ENCODE measurements around the gene OTOG.

The OTOG gene

GRCh38 chr11:17521106-17521900, 25.8 kb upstream of the OTOG start:
- Histone ChIP-seq H3K9me2 (replicated peaks; ENCODE audit: control insufficient read depth, low read length) (no peaks in the 10 kb centered on the region), H3K27ac (ENCODE audit: low read depth, low read length) (no peak overlapping the region)

GRCh38 chr11:17522655-17523054, 24.4 kb upstream of the OTOG start:
- Histone ChIP-seq H4K20me1 (ENCODE audit: control insufficient read depth, insufficient read depth, low read depth, low read length) (no peaks in the 10 kb centered on the region), H3K4me2 (ENCODE audit: low read length) (no peak overlapping the region), H3K4me3 (ENCODE audit: low read length) (no peak overlapping the region), H3K79me2 (ENCODE audit: control insufficient read depth, low read length) (no peaks in the 10 kb centered on the region), H3K27me3 (ENCODE audit: control insufficient read depth, low read length) (no peaks in the 10 kb centered on the region; the same call in 1 of the 2 replicates), H3K9me2 (replicated peaks; ENCODE audit: control insufficient read depth, low read length) (no peaks in the 10 kb centered on the region), H3F3A (ENCODE audit: control insufficient read depth, insufficient read depth) (no peaks in the 10 kb centered on the region), H3K9me3 (ENCODE audit: control insufficient read depth, insufficient read depth, low read length) (no peaks in the 10 kb centered on the region), H3K27ac (ENCODE audit: low read depth, low read length) (no peak overlapping the region), H3K4me1 (ENCODE audit: control insufficient read depth, low read length) (no peaks in the 10 kb centered on the region), H3K36me3 (ENCODE audit: control insufficient read depth, low read length) (no peaks in the 10 kb centered on the region)
- TF ChIP-seq, protein P1, sequence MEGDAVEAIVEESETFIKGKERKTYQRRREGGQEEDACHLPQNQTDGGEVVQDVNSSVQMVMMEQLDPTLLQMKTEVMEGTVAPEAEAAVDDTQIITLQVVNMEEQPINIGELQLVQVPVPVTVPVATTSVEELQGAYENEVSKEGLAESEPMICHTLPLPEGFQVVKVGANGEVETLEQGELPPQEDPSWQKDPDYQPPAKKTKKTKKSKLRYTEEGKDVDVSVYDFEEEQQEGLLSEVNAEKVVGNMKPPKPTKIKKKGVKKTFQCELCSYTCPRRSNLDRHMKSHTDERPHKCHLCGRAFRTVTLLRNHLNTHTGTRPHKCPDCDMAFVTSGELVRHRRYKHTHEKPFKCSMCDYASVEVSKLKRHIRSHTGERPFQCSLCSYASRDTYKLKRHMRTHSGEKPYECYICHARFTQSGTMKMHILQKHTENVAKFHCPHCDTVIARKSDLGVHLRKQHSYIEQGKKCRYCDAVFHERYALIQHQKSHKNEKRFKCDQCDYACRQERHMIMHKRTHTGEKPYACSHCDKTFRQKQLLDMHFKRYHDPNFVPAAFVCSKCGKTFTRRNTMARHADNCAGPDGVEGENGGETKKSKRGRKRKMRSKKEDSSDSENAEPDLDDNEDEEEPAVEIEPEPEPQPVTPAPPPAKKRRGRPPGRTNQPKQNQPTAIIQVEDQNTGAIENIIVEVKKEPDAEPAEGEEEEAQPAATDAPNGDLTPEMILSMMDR (IDR thresholded peaks at IDR 0.05; ENCODE audit: low read depth, low read length, poor library complexity, severe bottlenecking) = no peak
- TF ChIP-seq EZH2phosphoT487 (IDR thresholded peaks at IDR 0.05; ENCODE audit: borderline replicate concordance, low read length) = no peak

More at GRCh38 chr11:17521106-17521900, 25.8 kb upstream of the OTOG start:
- Histone ChIP-seq H3K27me3 (ENCODE audit: control insufficient read depth, low read length) (no peaks in the 10 kb centered on the region; the same call in 1 of the 2 replicates), H4K20me1 (ENCODE audit: control insufficient read depth, insufficient read depth, low read depth, low read length) (no peaks in the 10 kb centered on the region), H3K4me2 (ENCODE audit: low read length) (no peak overlapping the region), H3K36me3 (ENCODE audit: control insufficient read depth, low read length) (no peaks in the 10 kb centered on the region), H3K4me1 (ENCODE audit: control insufficient read depth, low read length) (no peaks in the 10 kb centered on the region), H3K9me3 (ENCODE audit: control insufficient read depth, insufficient read depth, low read length) (no peaks in the 10 kb centered on the region), H3K79me2 (ENCODE audit: control insufficient read depth, low read length) (no peaks in the 10 kb centered on the region), H3K4me3 (ENCODE audit: low read length) (no peak overlapping the region), H3F3A (ENCODE audit: control insufficient read depth, insufficient read depth) (no peaks in the 10 kb centered on the region)
- TF ChIP-seq, protein P1 (IDR thresholded peaks at IDR 0.05; ENCODE audit: low read depth, low read length, poor library complexity, severe bottlenecking) = no peak
- TF ChIP-seq EZH2phosphoT487 (IDR thresholded peaks at IDR 0.05; ENCODE audit: borderline replicate concordance, low read length) = no peak

DNA sequence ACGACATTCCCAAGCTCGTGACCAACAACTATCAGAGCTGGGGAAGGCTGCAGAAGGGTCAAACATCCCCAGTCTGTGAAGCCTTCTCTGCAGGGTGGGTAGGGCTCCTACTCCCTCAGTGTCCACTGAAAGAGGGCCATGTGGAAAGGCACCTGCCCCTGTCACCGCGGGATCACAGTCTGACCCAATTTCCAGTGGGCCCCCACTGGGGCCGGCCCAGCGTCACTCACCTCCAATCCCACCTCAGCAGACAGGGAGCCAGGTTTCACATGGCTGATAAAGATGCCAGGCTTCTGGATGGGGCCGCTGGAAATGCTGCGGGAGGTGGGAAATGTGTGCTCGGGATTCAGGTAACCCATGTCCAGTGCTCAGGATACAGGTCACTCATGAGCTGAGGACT, 22.8 kb upstream of the OTOG start:
- no peaks in the 10 kb centered on the region for H3F3A ChIP-seq (ENCODE audit: control insufficient read depth, insufficient read depth)
- no peaks in the 10 kb centered on the region for H3K36me3 ChIP-seq (ENCODE audit: control insufficient read depth, low read length)
- no peaks in the 10 kb centered on the region for H3K9me3 ChIP-seq (ENCODE audit: control insufficient read depth, insufficient read depth, low read length)
- no peaks in the 10 kb centered on the region for H3K79me2 ChIP-seq (ENCODE audit: control insufficient read depth, low read length)
- H3K4me1 ChIP-seq (ENCODE audit: control insufficient read depth, low read length) = no peaks in the 10 kb centered on the region
- no peak overlapping the region for H3K4me3 ChIP-seq (ENCODE audit: low read length)
- H3K4me2 ChIP-seq (ENCODE audit: low read length) = no peak overlapping the region
- no peaks in the 10 kb centered on the region for H4K20me1 ChIP-seq (ENCODE audit: control insufficient read depth, insufficient read depth, low read depth, low read length)
- no peak for TF ChIP-seq EZH2phosphoT487 (IDR thresholded peaks at IDR 0.05; ENCODE audit: borderline replicate concordance, low read length)
- TF ChIP-seq, protein P1 (IDR thresholded peaks at IDR 0.05; ENCODE audit: low read depth, low read length, poor library complexity, severe bottlenecking) = no peak
- no peaks in the 10 kb centered on the region for H3K9me2 ChIP-seq (replicated peaks; ENCODE audit: control insufficient read depth, low read length)
- no peaks in the 10 kb centered on the region for H3K27me3 ChIP-seq (ENCODE audit: control insufficient read depth, low read length)
- H3K27ac ChIP-seq (ENCODE audit: low read depth, low read length) = no peak overlapping the region

Measured in DOHH2 (cell line).